ENCODE data around the gene PACRG. TPM values are rescaled to one million over a fixed set of nuclear protein-coding genes. Genes with fewer than 3 reads are reported as not detected.

Gene PACRG
- total and polyA plus RNA-seq, 2 of the 4 experiments (the other 2 are of a cell fraction) = not detected

DNA sequence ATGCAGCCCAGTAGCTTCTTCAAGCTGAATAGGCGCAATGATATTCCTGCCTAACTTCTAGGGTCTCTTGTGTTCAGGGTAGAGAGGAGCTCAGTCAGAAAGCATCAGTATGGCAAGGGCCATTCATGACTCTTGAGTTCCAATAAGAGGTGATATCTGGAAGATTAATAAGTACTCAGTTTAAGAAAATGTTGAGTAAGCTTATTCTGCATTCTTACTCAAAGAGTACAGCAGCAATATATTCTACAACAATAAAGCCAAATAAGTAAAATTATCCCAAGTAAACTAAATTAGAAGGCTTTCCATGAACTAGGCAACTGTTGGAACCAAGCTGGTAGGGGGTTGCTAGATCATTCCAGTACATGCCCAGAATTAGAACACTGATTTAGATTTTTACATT lies 303.2 kb downstream of the PACRG start:
- Histone ChIP-seq H2BK5ac (ENCODE audit: low read depth, low read length, poor library complexity, severe bottlenecking) (no peak overlapping the region), H3K4ac (ENCODE audit: low read depth, low read length) (no peak overlapping the region), H3K23ac (ENCODE audit: low read depth, low read length) (no peak overlapping the region), H3K27ac (ENCODE audit: insufficient read depth, low read length) (no peak overlapping the region), H4K5ac (ENCODE audit: low read depth, low read length) (no peak overlapping the region), H3K9me1 (ENCODE audit: insufficient read depth, low read length) (no peaks in the 10 kb centered on the region), H2BK15ac (ENCODE audit: low read depth, low read length) (no peak overlapping the region), H2AK5ac (ENCODE audit: low read depth, low read length) (no peak overlapping the region), H3K36me3 (ENCODE audit: control insufficient read depth, insufficient read depth, low read length) (no peaks in the 10 kb centered on the region), H3K18ac (ENCODE audit: low read depth, low read length) (no peak overlapping the region), H3K4me2 (ENCODE audit: low read depth, low read length) (no peak overlapping the region), H2BK120ac (ENCODE audit: low read depth, low read length) (no peak overlapping the region), H3K14ac (replicated peaks; ENCODE audit: low read depth, low read length) (no peak overlapping the region), H3K9ac (ENCODE audit: low read depth, low read length) (no peak overlapping the region), H3K56ac (ENCODE audit: extremely low read depth, insufficient read depth, low read length) (no peak overlapping the region), H3K4me3 (ENCODE audit: insufficient read depth, low read depth, low read length) (no peak overlapping the region), H3K79me1 (ENCODE audit: low read depth in 1 of 2, low read length in 2 of 2) (no peaks in the 10 kb centered on the region), H4K20me1 (ENCODE audit: insufficient read depth, low read length) (no peaks in the 10 kb centered on the region), H3K9me3 (ENCODE audit: control insufficient read depth, insufficient read depth, low read length) (peaks cover 12% of the 10 kb centered on the region), H4K8ac (ENCODE audit: low read depth in 2 of 2, low read length in 2 of 2) (no peak overlapping the region), H2AFZ (replicated peaks; ENCODE audit: low read length, poor library complexity) (no peak overlapping the region), H3K27me3 (ENCODE audit: control insufficient read depth, insufficient read depth, low read length) (no peaks in the 10 kb centered on the region), H3K4me1 (ENCODE audit: control insufficient read depth, insufficient read depth, low read length) (no peaks in the 10 kb centered on the region), H2AK9ac (replicated peaks; ENCODE audit: low read depth, low read length, poor library complexity) (no peak overlapping the region), H2BK20ac (ENCODE audit: low read depth, low read length) (no peak overlapping the region), H4K91ac (ENCODE audit: insufficient read depth, low read depth, low read length) (no peak overlapping the region)
- intact Hi-C loops (cut with micrococcal nuclease) (no loop called here), dilution Hi-C loops (cut with HindIII; ENCODE audit: low sequenced_read_pairs, unreplicated experiment) (no loop called here), in situ Hi-C loops (cut with MboI; ENCODE audit: low sequenced_read_pairs) (no loop called here)
- ChIA-PET CTCF (no interaction called here), POLR2A (ENCODE audit: unreplicated experiment) (no interaction called here)
- no TSS peak for BruUV-seq (replicated peaks)
- WGBS, 2 experiments (ENCODE audit: extremely low coverage in 2 of 2, insufficient read length in 1 of 2) = no CpG with 5 or more reads among the region's 1 CpG
- ATAC-seq (ENCODE audit: low read depth) (no peak), DNase-seq (no peak)
- TF ChIP-seq CEBPB (IDR thresholded peaks at IDR 0.05; ENCODE audit: low read depth, low read length) = no peak
- TF ChIP-seq MAZ (IDR thresholded peaks at IDR 0.05; ENCODE audit: borderline replicate concordance, low read depth, low read length) = no peak
- TF ChIP-seq, protein P1, sequence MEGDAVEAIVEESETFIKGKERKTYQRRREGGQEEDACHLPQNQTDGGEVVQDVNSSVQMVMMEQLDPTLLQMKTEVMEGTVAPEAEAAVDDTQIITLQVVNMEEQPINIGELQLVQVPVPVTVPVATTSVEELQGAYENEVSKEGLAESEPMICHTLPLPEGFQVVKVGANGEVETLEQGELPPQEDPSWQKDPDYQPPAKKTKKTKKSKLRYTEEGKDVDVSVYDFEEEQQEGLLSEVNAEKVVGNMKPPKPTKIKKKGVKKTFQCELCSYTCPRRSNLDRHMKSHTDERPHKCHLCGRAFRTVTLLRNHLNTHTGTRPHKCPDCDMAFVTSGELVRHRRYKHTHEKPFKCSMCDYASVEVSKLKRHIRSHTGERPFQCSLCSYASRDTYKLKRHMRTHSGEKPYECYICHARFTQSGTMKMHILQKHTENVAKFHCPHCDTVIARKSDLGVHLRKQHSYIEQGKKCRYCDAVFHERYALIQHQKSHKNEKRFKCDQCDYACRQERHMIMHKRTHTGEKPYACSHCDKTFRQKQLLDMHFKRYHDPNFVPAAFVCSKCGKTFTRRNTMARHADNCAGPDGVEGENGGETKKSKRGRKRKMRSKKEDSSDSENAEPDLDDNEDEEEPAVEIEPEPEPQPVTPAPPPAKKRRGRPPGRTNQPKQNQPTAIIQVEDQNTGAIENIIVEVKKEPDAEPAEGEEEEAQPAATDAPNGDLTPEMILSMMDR (conservative IDR thresholded peaks at IDR 0.05; ENCODE audit: low read depth, low read length) = no peak
- no peak for TF ChIP-seq RAD21 (IDR thresholded peaks at IDR 0.05; ENCODE audit: low read length)
- no peak for TF ChIP-seq POLR2A (IDR thresholded peaks at IDR 0.05; ENCODE audit: low read depth, low read length)
- TF ChIP-seq CHD1 (IDR thresholded peaks at IDR 0.05; ENCODE audit: low read depth, low read length) = no peak
- no peak for TF ChIP-seq SMC3 (IDR thresholded peaks at IDR 0.05; ENCODE audit: low read depth, low read length)
- no peak for TF ChIP-seq MXI1 (IDR thresholded peaks at IDR 0.05; ENCODE audit: borderline replicate concordance, low read depth, low read length)
- TF ChIP-seq RCOR1 (IDR thresholded peaks at IDR 0.05; ENCODE audit: insufficient replicate concordance, low read length) = no peak
- TF ChIP-seq FOS (IDR thresholded peaks at IDR 0.05; ENCODE audit: low read depth, low read length) = no peak
- TF ChIP-seq, protein P2, sequence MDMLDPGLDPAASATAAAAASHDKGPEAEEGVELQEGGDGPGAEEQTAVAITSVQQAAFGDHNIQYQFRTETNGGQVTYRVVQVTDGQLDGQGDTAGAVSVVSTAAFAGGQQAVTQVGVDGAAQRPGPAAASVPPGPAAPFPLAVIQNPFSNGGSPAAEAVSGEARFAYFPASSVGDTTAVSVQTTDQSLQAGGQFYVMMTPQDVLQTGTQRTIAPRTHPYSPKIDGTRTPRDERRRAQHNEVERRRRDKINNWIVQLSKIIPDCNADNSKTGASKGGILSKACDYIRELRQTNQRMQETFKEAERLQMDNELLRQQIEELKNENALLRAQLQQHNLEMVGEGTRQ (IDR thresholded peaks at IDR 0.05; ENCODE audit: low read depth, low read length) = no peak
- TF ChIP-seq NFE2L2 (IDR thresholded peaks at IDR 0.05; ENCODE audit: low read depth, low read length) = no peak
- TF ChIP-seq, protein P3, sequence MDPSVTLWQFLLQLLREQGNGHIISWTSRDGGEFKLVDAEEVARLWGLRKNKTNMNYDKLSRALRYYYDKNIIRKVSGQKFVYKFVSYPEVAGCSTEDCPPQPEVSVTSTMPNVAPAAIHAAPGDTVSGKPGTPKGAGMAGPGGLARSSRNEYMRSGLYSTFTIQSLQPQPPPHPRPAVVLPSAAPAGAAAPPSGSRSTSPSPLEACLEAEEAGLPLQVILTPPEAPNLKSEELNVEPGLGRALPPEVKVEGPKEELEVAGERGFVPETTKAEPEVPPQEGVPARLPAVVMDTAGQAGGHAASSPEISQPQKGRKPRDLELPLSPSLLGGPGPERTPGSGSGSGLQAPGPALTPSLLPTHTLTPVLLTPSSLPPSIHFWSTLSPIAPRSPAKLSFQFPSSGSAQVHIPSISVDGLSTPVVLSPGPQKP (IDR thresholded peaks at IDR 0.05; ENCODE audit: borderline replicate concordance, low read depth, low read length) = no peak
- no peak for TF ChIP-seq BHLHE40 (IDR thresholded peaks at IDR 0.05; ENCODE audit: low read depth, low read length)
- TF ChIP-seq RFX5 (IDR thresholded peaks at IDR 0.05; ENCODE audit: low read depth, low read length) = no peak
- no peak for TF ChIP-seq MAFK (IDR thresholded peaks at IDR 0.05; ENCODE audit: low read depth, low read length)
